Left renal pelvis (tissue), 4 donors: ENCODE measurements around the gene SLX1B. TPM values are rescaled to one million over a fixed set of nuclear protein-coding genes. Genes with fewer than 3 reads are reported as not detected.

Experiments used
- polyA plus RNA-seq, 4 donors: library from polyadenylated mRNA; unstranded; fragments of 120-200 nt; gene quantifications; one replicate each; pipeline ENCODE4 v1.2.1, GENCODE V29; 2013; ENCODE audit not compliant: insufficient read length in 4 of 4

Gene SLX1B
- polyA plus RNA-seq, 4 donors = 3.3 to 16.7 (median 6.8) TPM

Other genes starting within 250 kb of the SLX1B start
- 1 to 10 TPM in 3 of 4 donors, under 1 TPM in 1; 0.67 to 2.2 (median 1.9) TPM for gene NPIPB11, start 47.8 kb upstream of the SLX1B start, polyA plus RNA-seq
- 10 to 100 TPM in 1 of 4 donors, 1 to 10 TPM in 3; 4.7 to 14.3 (median 6.8) TPM for gene BOLA2, start 182 bp upstream of the SLX1B start, polyA plus RNA-seq
- gene SULT1A4, start 5.4 kb downstream of the SLX1B start, polyA plus RNA-seq = 10 to 100 TPM; 14.6 to 28.3 (median 17.1) TPM
- 10 to 100 TPM; 14.5 to 64.5 (median 43.6) TPM for gene NPIPB12, start 51.9 kb downstream of the SLX1B start, polyA plus RNA-seq
- 1 to 10 TPM; 2.0 to 3.4 (median 2.4) TPM for gene SPN, start 208.7 kb downstream of the SLX1B start, polyA plus RNA-seq
- gene QPRT, start 224.6 kb downstream of the SLX1B start, polyA plus RNA-seq = 100 to 1,000 TPM in 3 of 4 donors, 10 to 100 TPM in 1; 89.1 to 190 (median 133) TPM